ENCODE data around the gene ZSCAN21. TPM values are rescaled to one million over a fixed set of nuclear protein-coding genes. Genes with fewer than 3 reads are reported as not detected.

Gene ZSCAN21
- total RNA-seq, 1 donor from 2014 or later, result 11.1 TPM

DNA sequence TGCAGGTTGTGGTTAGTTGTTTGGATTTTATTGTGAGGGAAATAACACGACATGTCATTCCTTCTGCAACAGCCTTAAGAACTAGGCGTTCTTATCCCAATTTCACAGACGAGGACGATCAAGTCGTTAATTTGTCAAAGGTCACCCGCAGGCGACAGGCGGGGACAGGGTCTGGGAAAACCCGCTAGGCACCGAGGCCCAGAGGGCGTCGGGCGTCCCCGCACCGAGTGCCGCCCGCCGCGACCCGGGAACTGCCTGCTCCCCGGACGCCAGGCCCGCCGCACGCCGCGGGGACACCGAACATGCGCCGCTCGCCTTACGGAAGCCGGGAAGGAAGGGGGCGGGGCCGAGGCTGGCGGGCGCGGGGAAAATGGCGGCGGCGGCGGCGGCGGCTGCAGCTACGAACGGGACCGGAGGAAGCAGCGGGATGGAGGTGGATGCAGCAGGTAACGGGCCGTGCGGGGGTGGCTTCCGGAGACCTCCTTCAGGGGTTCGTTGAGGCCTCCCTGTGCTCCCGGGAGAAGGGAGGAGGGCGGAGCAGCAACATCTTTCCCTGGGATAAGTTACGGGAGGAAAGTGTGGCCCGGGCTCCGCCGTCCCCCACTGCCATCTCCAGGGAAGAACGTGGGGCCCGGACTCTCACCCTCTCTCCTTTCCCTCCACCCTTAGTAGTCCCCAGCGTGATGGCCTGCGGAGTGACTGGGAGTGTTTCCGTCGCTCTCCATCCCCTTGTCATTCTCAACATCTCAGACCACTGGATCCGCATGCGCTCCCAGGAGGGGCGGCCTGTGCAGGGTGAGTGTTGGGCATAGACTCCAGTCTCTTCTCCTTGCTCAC is 39.3 kb downstream of the ZSCAN21 start, which contains the start of gene COPS6:
TSS of gene COPS6 (plus strand) at position 349 of the 837 bp plus-strand sequence. CDS start at position 371, 22 bp downstream.
- H3K4me3 Mint-ChIP-seq (ENCODE audit: unreplicated experiment), result peak within 1 kb of the TSS; percentile 95
- H3K36me3 Mint-ChIP-seq (ENCODE audit: low read depth, unreplicated experiment), result peaks cover 19% of the 10 kb centered on the region
- H3K9me3 Mint-ChIP-seq (ENCODE audit: unreplicated experiment), result no peaks in the 10 kb centered on the region
- TF ChIP-seq EZH2 (IDR thresholded peaks at IDR 0.05; ENCODE audit: insufficient read depth, low read length), result no peak
- no peak for TF ChIP-seq CTCF (IDR thresholded peaks at IDR 0.05; ENCODE audit: insufficient read depth, low read depth, low read length)
- H3K9me3 ChIP-seq (ENCODE audit: insufficient read depth, low read depth, low read length), result no peaks in the 10 kb centered on the region
- H3K27me3 ChIP-seq (ENCODE audit: insufficient read depth, low read length), result no peaks in the 10 kb centered on the region
- peak within 1 kb of the TSS; percentile 94 for H3K4me2 ChIP-seq (ENCODE audit: low read length)
- H3K27ac Mint-ChIP-seq (ENCODE audit: unreplicated experiment), result peak within 1 kb of the TSS; percentile 84
- no peaks in the 10 kb centered on the region for H3K27me3 Mint-ChIP-seq (ENCODE audit: low read depth, unreplicated experiment)
- H3K4me1 Mint-ChIP-seq (ENCODE audit: low read depth, unreplicated experiment), result peaks cover 11% of the 10 kb centered on the region
- peak within 1 kb of the TSS; percentile 97 for H3K9ac ChIP-seq (ENCODE audit: low read length)
- peaks cover 37% of the 10 kb centered on the region for H3K36me3 ChIP-seq (ENCODE audit: insufficient read depth, low read length)
- FAIRE-seq, result no peak
- H4K20me1 ChIP-seq (ENCODE audit: insufficient read depth, low read length), result peaks cover 34% of the 10 kb centered on the region
- H3K4me3 ChIP-seq (ENCODE audit: insufficient read depth, low read depth, low read length), result peak within 1 kb of the TSS; percentile 93
- H3K4me1 ChIP-seq (ENCODE audit: insufficient read depth, low read length), result peaks cover 57% of the 10 kb centered on the region
- H3K27ac ChIP-seq (ENCODE audit: low read depth, low read length), result peak within 1 kb of the TSS; percentile 84
- peak; percentile 58 for DNase-seq (ENCODE audit: low read depth)
- peak within 1 kb of the TSS; percentile 89 for H2AFZ ChIP-seq (ENCODE audit: low read depth, low read length)
- H3K79me2 ChIP-seq (ENCODE audit: insufficient read depth, low read length), result peaks cover 52% of the 10 kb centered on the region

- peak overlapping the region; percentile 95 for H3K4me3 Mint-ChIP-seq (ENCODE audit: unreplicated experiment)
- peaks cover 19% of the 10 kb centered on the region for H3K36me3 Mint-ChIP-seq (ENCODE audit: low read depth, unreplicated experiment)
- H3K9me3 Mint-ChIP-seq (ENCODE audit: unreplicated experiment), result no peaks in the 10 kb centered on the region
- Histone ChIP-seq H3K36me3 (ENCODE audit: insufficient read depth, low read length) (peaks cover 45% of the 10 kb centered on the region), H3K4me1 (ENCODE audit: insufficient read depth, low read length) (peaks cover 60% of the 10 kb centered on the region), H3K79me2 (ENCODE audit: insufficient read depth, low read length) (peaks cover 60% of the 10 kb centered on the region), H3K9me3 (ENCODE audit: insufficient read depth, low read depth, low read length) (no peaks in the 10 kb centered on the region), H4K20me1 (ENCODE audit: insufficient read depth, low read length) (peaks cover 42% of the 10 kb centered on the region), H3K9ac (ENCODE audit: low read length) (peak overlapping the region; percentile 97), H3K4me2 (ENCODE audit: low read length) (peak overlapping the region; percentile 94), H3K27me3 (ENCODE audit: insufficient read depth, low read length) (no peaks in the 10 kb centered on the region), H3K4me3 (ENCODE audit: insufficient read depth, low read depth, low read length) (peak overlapping the region; percentile 93), H3K27ac (ENCODE audit: low read depth, low read length) (peak overlapping the region; percentile 84), H2AFZ (ENCODE audit: low read depth, low read length) (peak overlapping the region; percentile 89)
- no peak for DNase-seq (ENCODE audit: low read depth)
- peaks cover 11% of the 10 kb centered on the region for H3K4me1 Mint-ChIP-seq (ENCODE audit: low read depth, unreplicated experiment)
- peak overlapping the region; percentile 84 for H3K27ac Mint-ChIP-seq (ENCODE audit: unreplicated experiment)
- no peak for FAIRE-seq
- no peaks in the 10 kb centered on the region for H3K27me3 Mint-ChIP-seq (ENCODE audit: low read depth, unreplicated experiment)
- TF ChIP-seq CTCF (IDR thresholded peaks at IDR 0.05; ENCODE audit: insufficient read depth, low read depth, low read length), result no peak
- no peak for TF ChIP-seq EZH2 (IDR thresholded peaks at IDR 0.05; ENCODE audit: insufficient read depth, low read length)
These were observed 40.1 kb downstream of the ZSCAN21 start for GRCh38 chr7:100089458-100090196.
